ENCODE measurements around the gene CDKAL1. TPM values are rescaled to one million over a fixed set of nuclear protein-coding genes. Genes with fewer than 3 reads are reported as not detected.

Gene CDKAL1
- total and polyA plus RNA-seq, 2 of the 8 experiments (the other 6 are each of a cell fraction or from before 2014, with no cell fraction given): 8.4 to 24.6 TPM

DNA sequence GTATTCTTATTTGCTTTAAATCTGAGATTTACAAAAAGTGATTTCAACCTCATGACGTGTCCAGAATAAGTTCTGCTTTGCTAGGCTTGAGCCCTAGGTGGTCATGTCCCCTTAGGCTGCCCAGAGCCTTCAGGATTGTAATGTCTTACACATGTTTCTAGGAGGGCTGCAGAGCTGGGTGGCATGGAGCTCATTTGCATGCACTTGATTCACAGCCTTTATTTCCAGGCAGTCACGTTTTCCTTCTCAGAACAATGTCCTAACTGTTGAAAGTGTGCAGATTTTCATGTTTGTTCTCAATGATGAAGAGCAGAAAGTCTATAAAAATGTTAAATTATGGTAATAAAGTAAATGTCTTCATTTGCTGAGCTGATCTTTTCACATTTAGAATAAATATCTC, 610.7 kb downstream of the CDKAL1 start:
- H4K8ac ChIP-seq (ENCODE audit: extremely low read depth, insufficient read depth, low read length): no peak overlapping the region
- H2BK15ac ChIP-seq (ENCODE audit: low read length): no peak overlapping the region
- H2AFZ ChIP-seq (ENCODE audit: low read length): no peak overlapping the region
- H3K18ac ChIP-seq (ENCODE audit: extremely low read depth, low read length): no peak overlapping the region
- FAIRE-seq: no peak
- no peak overlapping the region for H3K27ac ChIP-seq (ENCODE audit: low read depth, low read length)
- DNase-seq (ENCODE audit: low read depth in 1 of 2, low spot score in 2 of 2): no peak
- no peak overlapping the region for H3K4ac ChIP-seq (replicated peaks; ENCODE audit: insufficient read length, low read depth, low read length)
- no peak overlapping the region for H2BK12ac ChIP-seq (ENCODE audit: low read depth, low read length)
- no peak overlapping the region for H2AK5ac ChIP-seq (ENCODE audit: low read depth, low read length)
- no peaks in the 10 kb centered on the region for H3K23me2 ChIP-seq (ENCODE audit: low read depth, low read length)
- H3K56ac ChIP-seq (replicated peaks; ENCODE audit: insufficient read length, low read depth, low read length): no peak overlapping the region
- H4K20me1 ChIP-seq (replicated peaks in 1 of 2; ENCODE audit: control insufficient read depth in 1 of 2, insufficient read depth in 2 of 2, low read length in 2 of 2): no peaks in the 10 kb centered on the region
- no peak overlapping the region for H4K91ac ChIP-seq (replicated peaks; ENCODE audit: insufficient read length, low read length)
- no peak overlapping the region for H3K4me3 ChIP-seq (ENCODE audit: extremely low read depth in 1 of 4, insufficient read depth in 2 of 4, low read depth in 3 of 4, low read length in 4 of 4)
- H3K36me3 ChIP-seq (ENCODE audit: control insufficient read depth in 2 of 4, insufficient read depth in 4 of 4, low read length in 3 of 4): no peaks in the 10 kb centered on the region
- WGBS, 2 experiments (ENCODE audit: extremely low coverage in 1 of 2, insufficient coverage in 1 of 2, insufficient read length in 1 of 2, insufficient replicate concordance in 2 of 2, low coverage in 1 of 2, low lambda C conversion rate in 2 of 2, missing lambda C conversion rate in 1 of 2): 78% methylated on average over 2 of the region's 2 CpGs; no CpG with 5 or more reads in 1 of the 2 experiments
- CTCF ChIA-PET (ENCODE audit: partially characterized antibody): interaction anchor here (1.0 to 1.3 kb wide), 2 partner anchors 12 to 21 kb away, joined by 3 read pairs; no protein-coding TSS in a partner anchor
- H3K4me2 ChIP-seq (ENCODE audit: insufficient read depth in 1 of 2, low read depth in 2 of 2, low read length in 2 of 2): no peak overlapping the region
- H2BK5ac ChIP-seq (ENCODE audit: low read depth, low read length): no peak overlapping the region
- no peaks in the 10 kb centered on the region for H3K4me1 ChIP-seq (replicated peaks in 1 of 4; ENCODE audit: control insufficient read depth in 3 of 4, insufficient read depth in 4 of 4, low read length in 3 of 4)
- no peaks in the 10 kb centered on the region for H3K79me1 ChIP-seq (ENCODE audit: low read depth, low read length)
- POLR2A ChIA-PET (ENCODE audit: partially characterized antibody): no interaction called here
- H2BK20ac ChIP-seq (ENCODE audit: low read length): no peak overlapping the region
- H3K23ac ChIP-seq (ENCODE audit: insufficient read length): no peak overlapping the region
- TF ChIP-seq JUND (IDR thresholded peaks at IDR 0.05; ENCODE audit: low read length) (no peak), CBX8 (IDR thresholded peaks at IDR 0.05; ENCODE audit: borderline replicate concordance, low read depth, low read length) (no peak)
- no peak overlapping the region for H3K9ac ChIP-seq (replicated peaks in 1 of 4; ENCODE audit: extremely low read depth in 1 of 4, low read depth in 3 of 4, low read length in 3 of 4)
- no peak overlapping the region for H2BK120ac ChIP-seq (replicated peaks; ENCODE audit: low read depth, low read length)
- H3K14ac ChIP-seq (ENCODE audit: insufficient read length): no peak overlapping the region
- no peaks in the 10 kb centered on the region for H3K79me2 ChIP-seq (ENCODE audit: control insufficient read depth in 1 of 2, insufficient read depth in 2 of 2, low read length in 2 of 2)
- no peaks in the 10 kb centered on the region for H3K27me3 ChIP-seq (replicated peaks in 1 of 4; ENCODE audit: control insufficient read depth in 3 of 4, extremely low read depth in 1 of 4, insufficient read depth in 3 of 4, low read length in 3 of 4)
- no peaks in the 10 kb centered on the region for H3K9me3 ChIP-seq (ENCODE audit: insufficient read depth in 2 of 2, low read depth in 1 of 2, low read length in 1 of 2)
- no peak overlapping the region for H4K5ac ChIP-seq (ENCODE audit: insufficient read length, low read depth, low read length)

Data from H1 (cell line).